Gastroesophageal sphincter (tissue), 3 donors: ENCODE results near the gene GON4L.

Source experiments
- CTCF ChIP-seq, 4 experiments: fragments of 200-600 bp in 2 of 4; fragments of 450-650 bp in 2 of 4; sonication (generic) in 1 of 4; IDR thresholded peaks; one replicate each; pipeline ENCODE4 v1.5.1; 2017 to 2019; ENCODE audit warnings: antibody characterized with exemption in 4 of 4, mild to moderate bottlenecking in 2 of 4, moderate library complexity in 2 of 4
- EP300 ChIP-seq: sonication (generic); formaldehyde crosslinking; IDR thresholded peaks from one replicate; pipeline ENCODE4 v1.6.1; 2017; ENCODE audit warnings: antibody characterized with exemption, mild to moderate bottlenecking
- POLR2A ChIP-seq, 2 donors: fragments of 450-650 bp; IDR thresholded peaks; one replicate each; pipeline ENCODE4 v1.6.1; 2017; ENCODE audit warnings: antibody characterized with exemption in 2 of 2, mild to moderate bottlenecking in 2 of 2, moderate library complexity in 1 of 2
- POLR2AphosphoS5 ChIP-seq: sonication (generic); formaldehyde crosslinking; IDR thresholded peaks from one replicate; pipeline ENCODE4 v1.6.1; 2017; ENCODE audit warnings: antibody characterized with exemption

- no peak for TF ChIP-seq CTCF (IDR thresholded peaks at IDR 0.05)
- no peak for TF ChIP-seq EP300
- no peak for TF ChIP-seq POLR2AphosphoS5
- TF ChIP-seq POLR2A (IDR thresholded peaks at IDR 0.05) = no peak
Observed at GRCh38 chr1:155703216-155703615, 153.8 kb downstream of the GON4L start.
